Kidney (tissue), 14 donors: ENCODE data around the gene BRD2. TPM values are rescaled to one million over a fixed set of nuclear protein-coding genes. Genes with fewer than 3 reads are reported as not detected.

Source experiments
- DNase-seq, 5 donors: peaks; one replicate each; pipeline ENCODE4 v3.0.0-alpha.2; 2013 to 2020
- FAIRE-seq: peaks from 2 replicates; lab custom pipeline; 2012; peaks lifted over from hg19 to GRCh38; lab: Jason Lieb, UNC
- H3K27ac ChIP-seq, 2 donors: one replicate each; pipeline ENCODE4 v1.7.0; 2013; ENCODE audit warnings: low read depth in 2 of 2, low read length in 2 of 2, inconsistent platforms in 1 of 2
- H3K27me3 ChIP-seq: one replicate; pipeline ENCODE4 v1.7.1; 2013; ENCODE audit warnings: low read length, inconsistent platforms; ENCODE audit not compliant: control insufficient read depth, insufficient read depth
- H3K36me3 ChIP-seq, 3 donors: one replicate each; pipeline versions ENCODE4 v1.7.0 to v1.7.1; 2013; ENCODE audit warnings: low read length in 3 of 3, control low read depth in 1 of 3, inconsistent platforms in 1 of 3; ENCODE audit not compliant: insufficient read depth in 3 of 3, control insufficient read depth in 2 of 3
- H3K4me1 ChIP-seq, 3 donors: one replicate each; pipeline versions ENCODE4 v1.7.0 to v1.7.1; 2013; ENCODE audit warnings: low read length in 3 of 3, inconsistent platforms in 1 of 3, low read depth in 1 of 3; ENCODE audit not compliant: control insufficient read depth in 2 of 3, insufficient read depth in 2 of 3
- H3K4me3 ChIP-seq, 3 donors: one replicate each; pipeline versions ENCODE4 v1.7.0 to v1.8.1; 2013; ENCODE audit warnings: low read length in 3 of 3, control low read depth in 1 of 3, inconsistent platforms in 1 of 3
- H3K9ac ChIP-seq, 3 donors: one replicate each; pipeline versions ENCODE4 v1.7.0 to v1.7.1; 2013; ENCODE audit warnings: low read length in 3 of 3, control low read depth in 1 of 3, inconsistent platforms in 1 of 3
- H3K9me3 ChIP-seq, 3 donors: one replicate each; pipeline versions ENCODE4 v1.7.0 to v1.7.1; 2013; ENCODE audit warnings: low read length in 3 of 3, control low read depth in 1 of 3, inconsistent platforms in 1 of 3; ENCODE audit not compliant: control insufficient read depth in 2 of 3, insufficient read depth in 1 of 3
- CTCF ChIP-seq: IDR thresholded peaks from 3 replicates; pipeline ENCODE4 v1.5.1; 2012; ENCODE audit warnings: mild to moderate bottlenecking, moderate library complexity, borderline replicate concordance; ENCODE audit not compliant: insufficient read depth; ENCODE audit errors: extremely low read depth
- intact Hi-C: fragments of 100-400 bp; cut with DNase I; formaldehyde crosslinking; loops from one replicate; pipeline ENCODE4 v1.11.1; 2022
- polyA plus RNA-seq: library from polyadenylated mRNA; stranded (reverse); fragments of 350-450 nt; fragmentation: Illumina TruSeq; extraction: RNeasy Lipid Tissue Mini Kit (QIAGEN cat#74804); gene quantifications from one replicate; pipeline ENCODE4 v1.2.3, GENCODE V29; 2014; ENCODE audit warnings: low read depth, low replicate concordance; ENCODE audit not compliant: insufficient read depth
- total RNA-seq: library from RNA; stranded (reverse); fragmentation: NEBNext Ultra II Directional; extraction: Animal tissue kit (Norgen Biotek cat#: 25700); gene quantifications from one replicate; pipeline ENCODE4 v1.2.1, GENCODE V29; 2021
- donor health status: control.
- donor health status: control.
- donor health status: control.
- donor health status: control.
- donor health status: control.
- donor health status: DM: yes; HTN: yes; CAD: no.
- donor health status: Normal renal cell carcinoma (clear cell type).

Gene BRD2
- total and polyA plus RNA-seq, 2 donors from 2014 or later: 73.9 to 184 TPM

GRCh38 chr6:32979720-32980487 is 11.5 kb downstream of the BRD2 start:
- Histone ChIP-seq H3K4me3 (no peak overlapping the region), H3K9me3 (no peaks in the 10 kb centered on the region), H3K36me3 (peaks cover 43 to 59% (median 58%) of the 10 kb centered on the region in 3 donors), H3K4me1 (peaks cover 0 to 20% (median 15%) of the 10 kb centered on the region in 3 donors), H3K27ac (no peak overlapping the region), H3K27me3 (no peaks in the 10 kb centered on the region), H3K9ac (no peak overlapping the region)
- FAIRE-seq (no peak), DNase-seq (no peak)
- intact Hi-C loops: loop anchor here (5.0 to 10.0 kb wide), 2 partner anchors 43 to 85 kb away; no protein-coding TSS in a partner anchor
- TF ChIP-seq CTCF: no peak

- Histone ChIP-seq H3K27ac (no peak overlapping the region), H3K9ac (no peak overlapping the region), H3K4me1 (peaks cover 0 to 17% (median 13%) of the 10 kb centered on the region in 3 donors), H3K4me3 (no peak overlapping the region), H3K36me3 (peaks cover 40 to 55% (median 54%) of the 10 kb centered on the region in 3 donors), H3K27me3 (no peaks in the 10 kb centered on the region), H3K9me3 (no peaks in the 10 kb centered on the region)
- intact Hi-C loops: loop anchor here (5.0 kb wide), 1 partner anchor 43 kb away; no protein-coding TSS in a partner anchor
- DNase-seq (no peak), FAIRE-seq (no peak)
- TF ChIP-seq CTCF: no peak
Observed at GRCh38 chr6:32980488-32981038, 12.2 kb downstream of the BRD2 start.

- peaks cover 25 to 39% (median 38%) of the 10 kb centered on the region in 3 donors for H3K36me3 ChIP-seq
- no peak for TF ChIP-seq CTCF
- H3K9me3 ChIP-seq: no peaks in the 10 kb centered on the region
- DNase-seq (no peak), FAIRE-seq (no peak)
- H3K27me3 ChIP-seq: no peaks in the 10 kb centered on the region
- no peak overlapping the region for H3K4me3 ChIP-seq
- intact Hi-C loops: loop anchor here (5.0 kb wide), 1 partner anchor 45 kb away; no protein-coding TSS in a partner anchor
- no peak overlapping the region for H3K27ac ChIP-seq
- H3K4me1 ChIP-seq: peaks cover 0 to 4% (median 0%) of the 10 kb centered on the region in 3 donors
- H3K9ac ChIP-seq: no peak overlapping the region
Observed at GRCh38 chr6:32982084-32982701, 13.8 kb downstream of the BRD2 start.
